Activated naive CD8-positive, alpha-beta T cell treated with anti-CD3 and anti-CD28 coated beads, Interleukin-2, amount 10 ng/mL, durations not matched to agents 7 days and 5 days (primary cell): ENCODE data around the gene RWDD3. TPM values are rescaled to one million over a fixed set of nuclear protein-coding genes. Genes with fewer than 3 reads are reported as not detected.

Source experiments
- ATAC-seq: fragments of 150-1000 bp; cut with Tn5 transposase; one replicate; pipeline ENCODE4 v1.10.0; 2021; ENCODE audit warnings: low read depth, moderate library complexity
- POLR2A ChIA-PET: fragments of 350-600 bp; sonication (Branson Sonifier 250); formaldehyde crosslinking; loops from one replicate; lab custom pipeline; 2021; ENCODE audit warnings: antibody characterized with exemption; lab: Charles Lee
- DNase-seq: peaks from one replicate; pipeline ENCODE4 v3.0.0; 2021
- H3K27ac Mint-ChIP-seq: one replicate; pipeline ENCODE4 v1.8.0; 2022; ENCODE audit warnings: mild to moderate bottlenecking, mixed read lengths
- H3K27me3 Mint-ChIP-seq: one replicate; pipeline ENCODE4 v1.8.0; 2022; ENCODE audit warnings: mild to moderate bottlenecking, moderate library complexity, mixed read lengths
- H3K36me3 Mint-ChIP-seq: one replicate; pipeline ENCODE4 v1.8.0; 2021; ENCODE audit warnings: mild to moderate bottlenecking, mixed read lengths
- H3K4me1 Mint-ChIP-seq: one replicate; pipeline ENCODE4 v1.8.0; 2021; ENCODE audit warnings: mixed read lengths
- H3K4me3 Mint-ChIP-seq: one replicate; pipeline ENCODE4 v1.8.0; 2022; ENCODE audit warnings: mild to moderate bottlenecking, moderate library complexity, mixed read lengths
- H3K9me3 Mint-ChIP-seq: one replicate; pipeline ENCODE4 v1.8.0; 2021; ENCODE audit warnings: mixed read lengths
- total RNA-seq, 2 experiments: library from RNA; stranded (reverse); gene quantifications; one replicate each; pipeline ENCODE4 v1.2.3, GENCODE V29; 2021

The RWDD3 gene
- total RNA-seq, 2 experiments from 2014 or later: 18.0 to 21.4 TPM

DNA sequence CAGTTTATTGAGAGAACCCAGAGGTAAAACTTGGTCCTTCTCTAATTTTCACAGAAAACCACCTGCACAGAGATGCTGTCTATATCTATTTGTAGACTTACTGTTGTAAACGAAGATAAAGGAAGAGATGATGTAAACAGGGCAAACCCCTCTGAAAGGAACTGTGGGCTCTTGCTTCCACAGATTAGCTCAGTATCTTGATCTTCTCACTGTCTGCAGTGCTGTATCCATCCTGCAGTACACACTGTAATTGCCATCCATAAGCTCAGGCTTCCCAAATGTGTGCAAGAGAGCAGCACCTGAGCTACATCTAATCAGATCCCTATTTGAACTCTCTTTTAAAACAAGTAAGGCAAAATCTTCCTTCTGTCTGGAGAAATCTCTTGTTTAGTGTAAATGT is 16.6 kb upstream of the RWDD3 start:
- peaks cover 2% of the 10 kb centered on the region for H3K9me3 Mint-ChIP-seq
- POLR2A ChIA-PET: no interaction called here
- peaks cover 3% of the 10 kb centered on the region for H3K27me3 Mint-ChIP-seq
- ATAC-seq: no peak
- no peak overlapping the region for H3K4me3 Mint-ChIP-seq
- no peaks in the 10 kb centered on the region for H3K36me3 Mint-ChIP-seq
- H3K27ac Mint-ChIP-seq: no peak overlapping the region
- no peaks in the 10 kb centered on the region for H3K4me1 Mint-ChIP-seq
- DNase-seq: no peak

DNA sequence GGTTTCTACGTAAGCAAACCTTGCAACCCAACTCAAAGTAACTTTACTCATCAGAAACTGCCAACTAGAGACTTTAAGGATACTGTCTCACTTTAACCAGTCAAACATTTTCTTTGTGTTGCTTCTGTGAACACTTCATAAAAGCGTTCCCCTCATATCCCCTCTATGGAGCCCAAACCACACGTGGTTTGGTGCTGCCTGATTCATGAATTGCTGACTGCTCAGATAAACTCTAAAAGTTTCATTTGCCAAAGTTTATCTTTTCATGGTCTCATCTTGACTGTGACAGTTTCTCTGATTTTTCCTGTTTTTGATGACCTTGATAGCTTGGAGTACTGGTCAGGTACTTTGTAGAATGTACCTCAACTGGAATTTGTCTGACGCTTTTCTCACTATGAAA is 14.6 kb upstream of the RWDD3 start:
- DNase-seq: no peak
- Mint-ChIP-seq H3K27me3 (peaks cover 3% of the 10 kb centered on the region), H3K4me1 (no peaks in the 10 kb centered on the region), H3K4me3 (no peak overlapping the region), H3K36me3 (no peaks in the 10 kb centered on the region), H3K9me3 (peaks cover 2% of the 10 kb centered on the region), H3K27ac (no peak overlapping the region)
- ATAC-seq: no peak
- POLR2A ChIA-PET: no interaction called here

DNA sequence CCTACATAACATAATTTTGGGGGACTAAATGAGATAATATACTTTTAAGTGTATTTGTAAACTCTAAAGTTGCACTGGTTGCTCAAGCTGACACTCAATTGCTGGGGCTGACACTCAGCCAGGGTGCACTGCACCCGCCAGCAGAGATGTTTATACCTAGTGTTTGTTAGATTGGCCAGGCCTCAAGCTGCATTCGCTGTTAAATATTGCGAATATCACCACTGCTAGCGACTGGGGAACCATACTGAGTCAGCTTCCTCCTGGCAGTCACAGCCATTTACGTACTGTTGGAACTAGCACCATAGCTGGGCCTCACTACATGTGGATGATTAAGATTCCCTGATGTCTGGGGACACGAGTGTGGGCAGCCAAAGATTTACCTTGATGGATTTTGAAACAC is 12.7 kb upstream of the RWDD3 start:
- Mint-ChIP-seq H3K4me3 (no peak overlapping the region), H3K36me3 (no peaks in the 10 kb centered on the region), H3K27me3 (peaks cover 3% of the 10 kb centered on the region), H3K9me3 (no peaks in the 10 kb centered on the region), H3K27ac (no peak overlapping the region), H3K4me1 (no peaks in the 10 kb centered on the region)
- DNase-seq (no peak), ATAC-seq (no peak)
- POLR2A ChIA-PET: no interaction called here

DNA sequence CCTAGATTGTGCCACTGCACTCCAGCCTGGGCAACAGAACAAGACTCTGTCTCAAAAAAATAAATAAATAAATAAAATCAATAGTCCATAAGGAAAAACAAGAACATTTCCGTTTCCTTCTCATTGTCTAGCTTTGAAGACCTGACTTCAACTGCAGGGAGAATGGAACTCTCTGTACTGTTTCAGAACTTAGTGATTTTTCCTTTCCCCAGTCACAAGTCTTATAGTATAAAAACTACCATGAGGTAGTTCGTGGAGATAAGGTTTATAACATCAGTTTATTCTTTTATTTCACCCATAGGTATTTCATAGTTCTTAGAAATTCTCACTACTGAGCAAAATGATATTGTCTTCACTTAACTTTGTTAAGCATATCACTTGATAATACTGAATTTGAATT is 11.4 kb upstream of the RWDD3 start:
- H3K27ac Mint-ChIP-seq: no peak overlapping the region
- H3K4me1 Mint-ChIP-seq: no peaks in the 10 kb centered on the region
- no peak for DNase-seq
- H3K27me3 Mint-ChIP-seq: no peaks in the 10 kb centered on the region
- H3K36me3 Mint-ChIP-seq: no peaks in the 10 kb centered on the region
- no peaks in the 10 kb centered on the region for H3K9me3 Mint-ChIP-seq
- H3K4me3 Mint-ChIP-seq: no peak overlapping the region
- no peak for ATAC-seq
- POLR2A ChIA-PET: interaction anchor here (2.1 kb wide), 1 partner anchor 11 kb away, joined by 6 read pairs; the partner anchor contains the start of gene RWDD3

DNA sequence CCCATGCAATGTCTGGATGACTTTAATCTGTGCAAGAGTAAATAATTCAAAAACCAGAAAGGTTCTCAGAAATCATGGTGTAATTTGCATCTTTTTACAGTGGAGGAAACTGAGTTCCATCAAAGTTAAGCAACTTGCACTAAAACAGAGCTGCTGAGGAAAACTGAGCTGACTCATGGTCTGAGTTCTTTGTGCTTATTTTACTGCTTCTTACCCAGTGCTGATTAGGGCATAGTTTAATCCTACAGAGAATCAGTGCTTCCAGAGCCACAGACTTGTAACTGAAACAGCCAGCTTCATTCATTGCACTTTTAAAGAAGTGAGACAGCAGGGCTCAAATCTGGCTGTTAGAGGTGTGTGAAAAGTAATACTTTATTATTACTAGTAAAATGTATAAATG is 10.9 kb upstream of the RWDD3 start:
- Mint-ChIP-seq H3K27me3 (no peaks in the 10 kb centered on the region), H3K9me3 (no peaks in the 10 kb centered on the region), H3K4me1 (no peaks in the 10 kb centered on the region), H3K36me3 (no peaks in the 10 kb centered on the region), H3K4me3 (no peak overlapping the region), H3K27ac (no peak overlapping the region)
- POLR2A ChIA-PET: interaction anchor here (2.1 kb wide), 1 partner anchor 11 kb away, joined by 6 read pairs; the partner anchor contains the start of gene RWDD3
- ATAC-seq (no peak), DNase-seq (no peak)

DNA sequence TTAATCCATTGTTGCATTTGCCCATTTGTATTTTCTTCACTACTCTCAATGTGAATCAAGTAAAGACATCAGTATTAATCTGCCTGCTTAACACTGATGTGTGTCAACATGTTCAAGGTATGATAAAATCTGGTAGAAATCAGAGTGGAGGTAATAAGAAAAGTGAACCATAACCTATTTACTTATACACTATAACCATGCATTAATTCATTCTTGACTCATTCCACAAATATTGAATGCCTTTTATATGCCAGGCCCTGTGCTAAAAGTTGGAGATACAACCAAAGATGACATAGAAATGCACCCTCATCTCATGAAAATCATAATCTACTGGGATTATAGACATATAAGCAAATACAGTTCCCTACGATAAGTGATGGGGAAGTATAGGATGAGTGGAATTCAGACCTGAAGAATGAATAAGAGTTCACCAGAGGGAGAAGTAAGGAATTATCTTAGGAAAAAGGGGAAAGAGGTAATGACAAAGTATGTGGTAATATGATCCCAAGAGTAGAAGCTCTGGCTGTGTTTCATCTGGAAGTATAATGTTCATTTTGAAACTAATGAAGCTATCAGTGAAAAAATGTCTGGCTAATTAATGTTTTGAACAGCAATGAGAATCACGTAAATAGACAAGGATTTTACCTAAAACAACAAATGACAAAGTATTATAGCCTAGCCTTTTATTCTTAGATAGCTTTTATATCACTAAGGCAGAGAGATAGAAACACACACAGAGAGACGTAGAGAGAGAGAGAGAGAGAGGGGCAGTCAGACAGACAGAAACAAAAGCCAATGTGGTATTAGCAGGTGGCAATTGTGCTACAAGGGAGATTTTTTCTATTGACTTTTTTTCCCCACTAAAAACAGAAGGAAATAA is 7.0 kb upstream of the RWDD3 start:
- DNase-seq (no peak), ATAC-seq (no peak)
- no peak overlapping the region for H3K4me3 Mint-ChIP-seq
- H3K27me3 Mint-ChIP-seq: peaks cover 20% of the 10 kb centered on the region
- no peak overlapping the region for H3K27ac Mint-ChIP-seq
- H3K9me3 Mint-ChIP-seq: no peaks in the 10 kb centered on the region
- POLR2A ChIA-PET: no interaction called here
- no peaks in the 10 kb centered on the region for H3K36me3 Mint-ChIP-seq
- no peaks in the 10 kb centered on the region for H3K4me1 Mint-ChIP-seq

DNA sequence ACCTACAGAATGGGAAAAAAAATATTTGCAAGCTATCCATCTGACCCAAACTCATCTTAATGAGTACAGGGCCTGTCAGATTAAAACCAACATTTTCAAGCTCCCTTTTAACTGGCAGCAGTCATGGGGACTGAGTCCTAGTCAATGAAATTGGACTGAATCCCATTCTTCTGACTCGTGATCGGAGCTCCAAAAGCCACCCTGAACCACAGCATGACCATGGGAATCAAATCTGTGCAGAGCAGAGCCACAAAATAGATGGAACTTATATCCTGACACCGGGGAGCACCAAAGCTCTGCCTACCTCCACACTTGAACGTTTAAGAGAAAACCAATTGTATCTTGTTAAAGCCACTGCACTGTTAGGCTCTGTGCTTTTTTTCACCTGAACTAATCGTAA is 5.0 kb upstream of the RWDD3 start:
- POLR2A ChIA-PET: no interaction called here
- H3K27ac Mint-ChIP-seq: no peak overlapping the region
- no peak for DNase-seq
- no peak for ATAC-seq
- H3K9me3 Mint-ChIP-seq: no peaks in the 10 kb centered on the region
- no peak overlapping the region for H3K4me3 Mint-ChIP-seq
- H3K27me3 Mint-ChIP-seq: peaks cover 20% of the 10 kb centered on the region
- no peaks in the 10 kb centered on the region for H3K36me3 Mint-ChIP-seq
- H3K4me1 Mint-ChIP-seq: peaks cover 6% of the 10 kb centered on the region

DNA sequence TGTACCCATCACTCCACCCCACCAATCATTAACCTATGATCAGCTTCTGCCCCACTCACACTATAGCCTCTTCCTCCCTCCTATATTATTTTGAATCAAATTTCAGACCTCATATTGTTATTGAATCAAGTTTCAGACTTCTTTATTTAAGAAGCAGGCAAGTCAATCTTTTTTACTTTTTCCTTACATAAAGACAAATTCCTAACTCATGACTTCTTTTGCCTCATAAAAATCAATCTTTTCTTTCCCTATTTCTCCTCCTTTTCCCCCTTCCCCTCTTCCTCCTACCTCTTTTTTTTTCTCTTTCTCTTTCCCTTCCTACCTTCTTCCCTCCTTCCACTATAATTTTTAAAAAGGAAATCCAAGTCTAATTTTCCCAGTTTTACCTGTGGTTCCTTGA is 4.3 kb upstream of the RWDD3 start:
- Mint-ChIP-seq H3K27ac (no peak overlapping the region), H3K4me1 (peaks cover 6% of the 10 kb centered on the region), H3K9me3 (no peaks in the 10 kb centered on the region), H3K4me3 (no peak overlapping the region), H3K27me3 (peaks cover 20% of the 10 kb centered on the region), H3K36me3 (peaks cover 3% of the 10 kb centered on the region)
- DNase-seq (no peak), ATAC-seq (no peak)
- POLR2A ChIA-PET: no interaction called here

DNA sequence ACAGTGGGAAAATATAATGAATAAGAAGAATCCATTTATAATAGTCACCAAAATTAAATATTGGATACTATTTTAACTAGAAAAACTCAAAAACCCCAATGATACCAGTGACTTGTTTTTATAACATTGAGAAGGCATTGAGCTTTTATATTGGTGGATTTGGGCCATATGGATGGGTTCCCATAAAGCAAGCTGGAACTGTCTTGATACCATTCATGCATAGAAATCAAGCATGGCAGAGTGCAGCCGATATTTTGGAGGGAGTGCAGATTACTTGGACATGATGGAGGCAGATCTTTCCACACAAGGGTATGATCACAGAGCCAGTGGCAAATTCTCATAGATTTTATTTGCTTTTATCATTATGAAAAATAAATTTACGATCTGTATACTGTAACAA is 3.8 kb upstream of the RWDD3 start:
- H3K27ac Mint-ChIP-seq: no peak overlapping the region
- peaks cover 20% of the 10 kb centered on the region for H3K27me3 Mint-ChIP-seq
- peaks cover 4% of the 10 kb centered on the region for H3K36me3 Mint-ChIP-seq
- POLR2A ChIA-PET: no interaction called here
- no peaks in the 10 kb centered on the region for H3K9me3 Mint-ChIP-seq
- DNase-seq (no peak), ATAC-seq (no peak)
- H3K4me1 Mint-ChIP-seq: peaks cover 6% of the 10 kb centered on the region
- H3K4me3 Mint-ChIP-seq: no peak overlapping the region

DNA sequence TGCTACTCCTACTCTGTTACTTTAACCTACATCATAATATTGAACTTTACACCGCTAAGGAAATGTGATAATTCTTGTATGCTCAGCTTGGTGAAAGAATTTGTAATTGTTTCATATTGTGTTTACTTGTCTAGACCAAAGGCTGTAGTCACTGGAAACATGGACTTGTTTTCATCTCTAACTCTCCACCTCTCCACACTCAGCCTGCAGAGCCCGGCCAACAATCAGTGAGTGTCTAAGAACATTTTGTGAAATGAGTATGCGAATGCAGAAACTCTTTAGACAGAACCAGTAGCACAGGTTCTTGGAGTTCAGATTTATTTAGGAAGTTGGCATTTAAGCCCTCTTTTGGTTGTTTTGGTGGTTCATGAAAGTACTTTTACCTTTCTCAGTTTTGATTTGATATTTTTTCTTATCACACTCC is 3.2 kb upstream of the RWDD3 start:
- DNase-seq (no peak), ATAC-seq (no peak)
- Mint-ChIP-seq H3K27ac (no peak overlapping the region), H3K36me3 (peaks cover 6% of the 10 kb centered on the region), H3K9me3 (no peaks in the 10 kb centered on the region), H3K27me3 (peaks cover 20% of the 10 kb centered on the region), H3K4me3 (no peak overlapping the region), H3K4me1 (peaks cover 8% of the 10 kb centered on the region)
- POLR2A ChIA-PET: no interaction called here

DNA sequence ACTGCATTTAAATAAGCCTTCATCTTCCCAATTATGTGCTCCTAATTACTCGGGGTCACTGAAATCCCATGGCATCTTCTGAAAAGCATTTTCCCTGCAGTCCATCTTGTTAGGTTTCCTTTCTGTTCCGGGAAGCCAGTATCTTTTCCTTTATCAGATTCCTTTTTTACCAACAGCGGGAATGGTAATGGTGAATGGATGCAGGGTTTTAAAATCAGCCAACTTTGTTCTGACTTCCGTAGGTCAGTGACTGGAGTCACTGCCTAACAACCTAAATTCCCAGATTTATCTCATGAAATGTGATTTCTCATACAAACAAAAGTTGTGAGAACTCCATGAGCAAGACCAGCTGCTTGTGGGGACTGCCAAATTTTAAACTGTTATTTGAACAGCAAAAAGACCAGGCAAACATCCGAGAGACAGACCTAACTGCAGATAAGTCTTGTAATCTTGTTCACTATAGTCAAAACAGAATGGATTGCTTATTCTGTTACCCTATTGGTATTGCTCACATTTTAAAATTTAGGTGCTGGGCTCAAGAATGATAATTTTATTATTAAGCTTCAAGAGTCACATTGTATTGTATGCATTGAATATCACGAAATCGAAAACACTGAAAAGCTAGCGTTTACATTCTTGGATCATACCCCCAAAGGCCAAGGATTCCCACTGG is 1.2 kb upstream of the RWDD3 start:
- ATAC-seq (no peak), DNase-seq (no peak)
- POLR2A ChIA-PET: interaction anchor here (1.0 to 2.2 kb wide), 3 partner anchors 148 to 379 kb away, joined by 7 to 17 read pairs (median 8); partner anchors contain the start of gene ALG14
- Mint-ChIP-seq H3K36me3 (peaks cover 19% of the 10 kb centered on the region), H3K27me3 (peaks cover 20% of the 10 kb centered on the region), H3K4me1 (peaks cover 20% of the 10 kb centered on the region), H3K4me3 (peak overlapping the region; percentile 86), H3K27ac (no peak overlapping the region), H3K9me3 (no peaks in the 10 kb centered on the region)

DNA sequence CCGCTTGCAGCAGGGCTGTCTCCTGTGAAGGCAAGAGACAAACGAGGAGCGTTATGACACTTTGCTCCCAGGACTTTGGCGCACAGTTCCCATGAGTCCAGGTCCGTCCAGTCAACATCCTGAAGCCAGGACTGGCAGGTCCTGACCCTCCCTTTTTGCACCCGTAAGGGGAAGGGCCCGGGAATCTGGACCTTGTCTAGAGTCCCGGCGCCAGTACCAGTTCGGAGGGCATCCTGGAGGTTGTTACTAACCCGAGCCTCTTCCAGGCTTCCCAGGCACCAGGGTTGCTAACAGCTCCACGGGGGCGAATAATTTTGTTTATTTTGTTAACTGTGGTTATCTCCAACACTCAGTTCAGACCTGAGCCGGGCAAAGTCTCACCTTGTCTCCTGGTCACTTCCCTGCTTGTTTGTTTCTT is 682 bp upstream of the RWDD3 start:
- Mint-ChIP-seq H3K27ac (peak overlapping the region; percentile 78), H3K4me1 (peaks cover 22% of the 10 kb centered on the region), H3K27me3 (peaks cover 20% of the 10 kb centered on the region), H3K4me3 (peak overlapping the region; percentile 86), H3K36me3 (peaks cover 21% of the 10 kb centered on the region), H3K9me3 (no peaks in the 10 kb centered on the region)
- ATAC-seq (no peak), DNase-seq (no peak)
- POLR2A ChIA-PET: interaction anchor here (0.9 to 2.2 kb wide), 7 partner anchors 10 to 379 kb away, joined by 3 to 17 read pairs (median 7); partner anchors contain the start of gene ALG14

DNA sequence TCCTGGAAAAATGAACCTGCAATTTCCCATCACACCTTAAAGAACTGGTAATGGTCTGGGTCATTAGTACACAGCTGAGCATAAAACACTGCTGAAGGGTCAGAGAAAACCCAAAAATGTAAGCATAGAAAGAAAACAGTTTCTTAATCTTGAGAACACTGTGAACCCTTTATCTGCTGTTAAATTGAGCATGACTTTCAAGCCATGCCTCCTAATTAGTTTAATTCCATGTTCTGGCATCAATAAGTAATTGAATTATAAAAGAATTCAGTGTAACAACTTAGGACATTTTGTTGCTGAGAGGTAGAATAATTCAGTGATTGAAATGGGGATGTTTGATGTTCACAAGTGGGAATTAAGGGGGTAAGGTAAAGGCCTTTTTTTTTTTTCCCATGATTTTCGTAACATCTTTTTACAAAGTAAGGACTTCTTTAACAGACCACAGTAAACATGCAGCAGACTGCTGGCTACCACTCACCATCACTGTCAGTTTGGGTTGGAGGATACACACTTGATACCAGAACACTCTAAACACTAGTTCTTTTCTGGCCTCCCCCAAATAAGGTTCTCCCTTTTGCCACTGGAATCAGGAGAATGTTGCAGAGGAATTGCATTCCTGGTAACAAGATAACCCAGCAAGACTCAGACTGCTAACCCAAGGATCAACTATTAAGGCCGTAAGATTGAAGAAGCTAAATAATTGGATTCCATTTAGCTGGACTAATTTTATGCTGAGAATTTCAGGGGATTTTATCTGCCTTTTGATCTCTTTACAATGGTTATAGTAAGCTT is 3.0 kb downstream of the RWDD3 start:
- no peak for DNase-seq
- Mint-ChIP-seq H3K9me3 (peaks cover 2% of the 10 kb centered on the region), H3K4me3 (no peak overlapping the region), H3K27ac (no peak overlapping the region), H3K4me1 (peaks cover 22% of the 10 kb centered on the region), H3K27me3 (no peaks in the 10 kb centered on the region), H3K36me3 (peaks cover 54% of the 10 kb centered on the region)
- POLR2A ChIA-PET: no interaction called here
- ATAC-seq: no peak
